T-cell (primary cell): Measurements from ENCODE around the gene GGCX. TPM values are rescaled to one million over a fixed set of nuclear protein-coding genes. Genes with fewer than 3 reads are reported as not detected.

Experiments used
- ATAC-seq, 4 experiments: fragments of 200-7000 bp in 3 of 4; fragments of 150-1000 bp in 1 of 4; cut with Tn5 transposase; replicated peaks in 1 of 4; 1 replicate in 3 of 4; 2 replicates in 1 of 4; pipeline ENCODE4 v1.10.0; 2021; ENCODE audit warnings: moderate library complexity in 3 of 4, mild to moderate bottlenecking in 2 of 4, moderate number of reproducible peaks in 1 of 4
- CTCF ChIA-PET, 2 donors: fragments of 300-600 bp; sonication (Branson Sonifier 250); formaldehyde crosslinking; loops; one replicate each; lab custom pipeline; 2022; ENCODE audit warnings: antibody characterized with exemption in 2 of 2; lab: Charles Lee
- POLR2A ChIA-PET, 2 donors: fragments of 300-600 bp; sonication (Branson Sonifier 250); formaldehyde crosslinking; loops; one replicate each; lab custom pipeline; 2022; ENCODE audit warnings: antibody characterized with exemption in 2 of 2; lab: Charles Lee
- DNase-seq, 35 experiments: peaks; one replicate each; pipeline versions ENCODE4 v3.0.0 to v3.0.0-alpha.2; 2013 to 2023
- H3K27ac ChIP-seq: one replicate; pipeline ENCODE4 v1.5.1; 2013; ENCODE audit warnings: low read length
- H3K27me3 ChIP-seq, 2 experiments: replicated peaks in 1 of 2; 1 replicate in 1 of 2; 2 replicates in 1 of 2; pipeline versions ENCODE4 v1.6.1 to v1.7.0; 2013; ENCODE audit warnings: low read length in 1 of 2, mixed read lengths in 1 of 2; ENCODE audit not compliant: control insufficient read depth in 2 of 2, insufficient read depth in 2 of 2; ENCODE audit errors: extremely low read depth in 1 of 2
- H3K36me3 ChIP-seq, 2 donors: 1 replicate in 1 of 2; 2 replicates in 1 of 2; pipeline versions ENCODE4 v1.6.1 to v1.7.0; 2013; ENCODE audit warnings: low read length in 1 of 2; ENCODE audit not compliant: control insufficient read depth in 2 of 2, insufficient read depth in 1 of 2; ENCODE audit errors: extremely low read depth in 1 of 2
- H3K4me1 ChIP-seq, 2 experiments: 1 replicate in 1 of 2; 2 replicates in 1 of 2; pipeline versions ENCODE4 v1.6.1 to v1.7.0; 2013; ENCODE audit warnings: low read length in 2 of 2, mixed read lengths in 1 of 2; ENCODE audit not compliant: insufficient read depth in 2 of 2, control insufficient read depth in 1 of 2; ENCODE audit errors: extremely low read depth in 1 of 2
- H3K4me3 ChIP-seq, 2 donors: 1 replicate in 1 of 2; 2 replicates in 1 of 2; pipeline versions ENCODE4 v1.5.1 to v1.7.0; 2013; ENCODE audit warnings: mild to moderate bottlenecking in 2 of 2, low read length in 1 of 2, moderate library complexity in 1 of 2; ENCODE audit not compliant: control insufficient read depth in 1 of 2; ENCODE audit errors: extremely low read depth in 1 of 2
- H3K9me3 ChIP-seq: 2 replicates; pipeline ENCODE4 v1.7.0; 2013
- H3K27ac Mint-ChIP-seq, 2 donors: one replicate each; pipeline ENCODE4 v1.8.0; 2020 to 2021; ENCODE audit warnings: mild to moderate bottlenecking in 2 of 2, mixed read lengths in 2 of 2
- H3K27me3 Mint-ChIP-seq, 2 donors: one replicate each; pipeline ENCODE4 v1.8.0; 2021 to 2022; ENCODE audit warnings: mixed read lengths in 2 of 2
- H3K36me3 Mint-ChIP-seq: one replicate; pipeline ENCODE4 v1.8.0; 2021; ENCODE audit warnings: mixed read lengths
- H3K4me1 Mint-ChIP-seq, 3 donors: one replicate each; pipeline ENCODE4 v1.8.0; 2020 to 2022; ENCODE audit warnings: mixed read lengths in 3 of 3, mild to moderate bottlenecking in 1 of 3
- H3K4me3 Mint-ChIP-seq, 3 donors: one replicate each; pipeline ENCODE4 v1.8.0; 2020 to 2022; ENCODE audit warnings: mild to moderate bottlenecking in 3 of 3, mixed read lengths in 3 of 3, moderate library complexity in 3 of 3
- H3K9me3 Mint-ChIP-seq, 3 donors: one replicate each; pipeline ENCODE4 v1.8.0; 2020 to 2022; ENCODE audit warnings: mixed read lengths in 3 of 3
- WGBS: methylation state at CpG from one replicate; pipeline ENCODE4 v1.1.5; 2013; ENCODE audit warnings: missing lambda C conversion rate; ENCODE audit not compliant: insufficient coverage; 5-methylcytosine and 5-hydroxymethylcytosine counted together
- total RNA-seq, 35 experiments: library from RNA in 6 of 35; stranded (reverse) in 6 of 35; fragments of 120-200 nt in 1 of 35; gene quantifications; one replicate each; pipeline versions ENCODE4 v1.2.1 to v1.2.4 and lab custom pipeline; 2013 to 2026

GGCX gene
- total RNA-seq, 5 donors from 2014 or later (not counting 1 experiment from before 2014, with no cell fraction given): 20.4 to 29.7 (median 25.7) TPM

DNA sequence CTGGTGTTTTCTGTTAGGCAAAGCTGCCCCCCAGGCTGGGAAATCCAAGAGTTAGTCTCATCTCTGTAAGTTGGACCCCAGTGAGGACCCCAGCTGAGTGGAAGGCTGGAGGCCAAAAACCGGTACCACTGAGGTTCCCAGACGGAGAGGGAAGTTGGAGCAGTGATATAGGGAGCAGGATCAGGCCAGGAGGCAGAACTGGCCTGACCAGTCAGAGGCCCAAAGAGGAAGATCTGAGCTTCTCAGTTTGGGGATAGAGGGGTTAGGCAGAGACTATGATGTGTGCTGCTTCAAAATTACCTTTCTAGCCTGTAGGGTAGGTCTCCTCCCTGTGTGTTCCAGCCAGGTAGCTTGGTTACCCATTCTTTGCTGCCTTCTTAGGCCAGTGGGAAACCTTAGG, 29.7 kb upstream of the GGCX start:
- Histone ChIP-seq H3K27ac (no peak overlapping the region), H3K4me1 (peaks cover 9 to 21% of the 10 kb centered on the region in 2 experiments), H3K27me3 (no peaks in the 10 kb centered on the region), H3K36me3 (no peaks in the 10 kb centered on the region), H3K9me3 (no peaks in the 10 kb centered on the region), H3K4me3 (no peak overlapping the region)
- H3K27me3 Mint-ChIP-seq: no peaks in the 10 kb centered on the region
- no peak overlapping the region for H3K4me3 Mint-ChIP-seq
- DNase-seq (no peak), ATAC-seq (no peak)
- POLR2A ChIA-PET: interaction anchor here in 1 of 2 donors (0.5 kb wide), 1 partner anchor 25 kb away, joined by 4 read pairs; no protein-coding TSS in a partner anchor
- H3K27ac Mint-ChIP-seq: peak overlapping the region in 1 of 2 donors; percentile 22
- CTCF ChIA-PET: interaction anchor here in 1 of 2 donors (0.6 kb wide), 1 partner anchor 32 kb away, joined by 3 read pairs; no protein-coding TSS in a partner anchor
- peaks cover 42 to 52% (median 50%) of the 10 kb centered on the region in 3 donors for H3K4me1 Mint-ChIP-seq
- no peaks in the 10 kb centered on the region for H3K9me3 Mint-ChIP-seq
- peaks cover 3% of the 10 kb centered on the region for H3K36me3 Mint-ChIP-seq
- 84% methylated on average over 2 of the region's 2 CpGs for WGBS

DNA sequence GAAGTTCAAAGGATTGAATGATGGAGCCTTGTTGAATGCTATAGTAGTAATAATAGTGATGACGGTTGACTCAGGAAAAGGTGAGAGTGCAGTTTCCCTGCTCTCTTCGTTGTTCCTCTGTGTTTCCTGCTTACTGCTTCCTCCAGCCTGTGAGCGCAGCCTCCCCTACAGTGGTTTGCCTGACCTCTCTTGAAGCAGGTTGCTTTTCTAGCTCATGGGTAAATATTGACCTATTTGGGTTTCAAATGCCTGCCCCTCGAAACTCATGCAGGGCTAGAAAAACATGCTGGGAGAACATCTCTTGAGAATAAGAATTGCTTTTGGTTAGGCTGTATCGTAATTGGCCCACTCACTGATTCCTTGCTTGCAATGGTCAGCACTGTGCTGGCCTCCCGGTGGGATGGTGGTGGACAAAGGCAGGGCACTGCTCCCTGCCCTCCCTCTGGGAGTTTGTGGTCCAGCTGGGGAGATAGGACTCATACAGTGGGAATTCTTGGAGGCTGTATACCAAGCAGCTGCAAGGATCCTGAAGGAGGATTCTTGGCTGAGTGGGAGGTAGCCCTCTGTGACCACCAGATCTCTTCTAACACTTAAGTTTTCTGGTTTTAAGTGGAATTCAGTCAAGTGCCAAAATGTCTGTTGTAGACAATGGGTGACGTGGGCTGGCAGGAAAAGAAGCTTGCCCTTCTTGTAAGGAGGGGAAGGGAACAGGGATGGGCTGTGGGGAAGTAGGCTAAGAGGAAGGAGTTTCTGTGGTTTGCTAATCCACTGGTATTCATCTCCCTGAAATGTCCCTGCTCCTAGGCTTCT, 28.9 kb upstream of the GGCX start:
- no peak overlapping the region for H3K4me3 Mint-ChIP-seq
- POLR2A ChIA-PET: no interaction called here
- H3K9me3 Mint-ChIP-seq: no peaks in the 10 kb centered on the region
- peak overlapping the region; percentile 38 to 76 for H3K27ac Mint-ChIP-seq
- Histone ChIP-seq H3K4me1 (peaks cover 16 to 27% of the 10 kb centered on the region in 2 experiments), H3K27me3 (no peaks in the 10 kb centered on the region), H3K36me3 (no peaks in the 10 kb centered on the region), H3K4me3 (no peak overlapping the region), H3K9me3 (no peaks in the 10 kb centered on the region), H3K27ac (no peak overlapping the region)
- CTCF ChIA-PET: interaction anchor here in 1 of 2 donors (0.6 kb wide), 1 partner anchor 32 kb away, joined by 3 read pairs; no protein-coding TSS in a partner anchor
- DNase-seq (no peak), ATAC-seq (no peak)
- no peaks in the 10 kb centered on the region for H3K27me3 Mint-ChIP-seq
- WGBS: 87% methylated on average over 5 of the region's 7 CpGs
- H3K36me3 Mint-ChIP-seq: no peaks in the 10 kb centered on the region
- H3K4me1 Mint-ChIP-seq: peaks cover 45 to 52% (median 52%) of the 10 kb centered on the region in 3 donors

- Histone ChIP-seq H3K9me3 (no peaks in the 10 kb centered on the region), H3K27me3 (no peaks in the 10 kb centered on the region), H3K4me1 (peaks cover 16 to 26% of the 10 kb centered on the region in 2 experiments), H3K36me3 (no peaks in the 10 kb centered on the region), H3K27ac (no peak overlapping the region), H3K4me3 (no peak overlapping the region)
- POLR2A ChIA-PET: no interaction called here
- ATAC-seq: no peak
- Mint-ChIP-seq H3K9me3 (no peaks in the 10 kb centered on the region), H3K4me3 (no peak overlapping the region), H3K27ac (no peak overlapping the region), H3K36me3 (no peaks in the 10 kb centered on the region), H3K27me3 (no peaks in the 10 kb centered on the region), H3K4me1 (peaks cover 41 to 51% (median 48%) of the 10 kb centered on the region in 3 donors)
- CTCF ChIA-PET: no interaction called here
- DNase-seq: no peak
- WGBS: 100% methylated on average over 3 of the region's 4 CpGs
Measured at GRCh38 chr2:85589181-85589580, 27.9 kb upstream of the GGCX start.

DNA sequence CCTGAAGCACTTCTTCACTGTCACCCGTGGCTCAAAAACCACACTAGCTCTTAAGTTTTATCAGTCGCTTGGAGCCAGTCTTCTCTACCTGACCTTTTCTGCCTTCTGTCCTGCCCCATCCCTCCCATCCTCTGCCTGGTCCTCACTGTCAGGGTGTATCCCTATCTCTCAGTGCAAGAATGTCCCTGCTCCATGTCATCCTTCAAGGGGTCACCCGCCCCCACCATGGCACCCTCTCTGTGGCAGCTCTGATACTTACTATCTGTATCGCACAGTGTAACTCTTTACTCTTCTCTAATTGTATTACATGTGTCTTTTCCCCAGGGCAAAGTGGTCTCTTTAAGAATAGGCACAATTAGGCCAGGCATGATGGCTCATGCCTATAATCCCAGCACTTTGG, 27.4 kb upstream of the GGCX start:
- DNase-seq (no peak), ATAC-seq (no peak)
- Mint-ChIP-seq H3K36me3 (no peaks in the 10 kb centered on the region), H3K4me1 (peaks cover 41 to 51% (median 50%) of the 10 kb centered on the region in 3 donors), H3K9me3 (no peaks in the 10 kb centered on the region), H3K4me3 (peak overlapping the region in 1 of 3 donors; percentile 14), H3K27me3 (no peaks in the 10 kb centered on the region), H3K27ac (peak overlapping the region; percentile 31 to 65)
- H3K9me3 ChIP-seq: no peaks in the 10 kb centered on the region
- 85% methylated on average over 4 of the region's 4 CpGs for WGBS
- CTCF ChIA-PET: no interaction called here
- H3K4me1 ChIP-seq: peaks cover 20 to 30% of the 10 kb centered on the region in 2 experiments
- H3K36me3 ChIP-seq: no peaks in the 10 kb centered on the region
- no peak overlapping the region for H3K27ac ChIP-seq
- no peak overlapping the region for H3K4me3 ChIP-seq
- POLR2A ChIA-PET: no interaction called here
- no peaks in the 10 kb centered on the region for H3K27me3 ChIP-seq

GRCh38 chr2:85588236-85588635, 26.9 kb upstream of the GGCX start:
- 95% methylated on average over 3 of the region's 4 CpGs for WGBS
- Histone ChIP-seq H3K27me3 (no peaks in the 10 kb centered on the region), H3K4me1 (peaks cover 24 to 34% of the 10 kb centered on the region in 2 experiments), H3K9me3 (no peaks in the 10 kb centered on the region), H3K4me3 (no peak overlapping the region), H3K27ac (no peak overlapping the region), H3K36me3 (no peaks in the 10 kb centered on the region)
- Mint-ChIP-seq H3K4me3 (peak overlapping the region in 1 of 3 donors; percentile 14), H3K27me3 (no peaks in the 10 kb centered on the region), H3K36me3 (no peaks in the 10 kb centered on the region), H3K27ac (peak overlapping the region; percentile 22 to 65), H3K9me3 (no peaks in the 10 kb centered on the region), H3K4me1 (peaks cover 45 to 55% (median 54%) of the 10 kb centered on the region in 3 donors)
- CTCF ChIA-PET: interaction anchor here in 1 of 2 donors (0.9 kb wide), 1 partner anchor 23 kb away, joined by 5 read pairs; the partner anchor contains the start of gene C2orf68
- DNase-seq (no peak), ATAC-seq (no peak)
- POLR2A ChIA-PET: no interaction called here

DNA sequence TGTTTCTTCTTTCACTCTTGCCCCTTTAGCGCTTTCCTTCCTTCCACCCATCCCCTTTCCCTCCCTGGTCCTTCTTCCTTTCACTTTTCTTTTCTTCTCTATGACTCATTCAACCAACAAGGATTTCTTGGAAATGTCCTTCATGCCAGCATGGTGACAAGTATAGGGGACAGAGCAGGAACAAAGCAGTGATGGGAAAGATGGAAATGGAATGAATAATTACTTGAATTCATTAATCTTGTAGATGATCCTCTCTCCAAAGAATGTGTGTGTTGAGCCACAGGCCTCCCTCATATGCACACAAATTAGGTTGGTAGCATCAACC, 24.4 kb upstream of the GGCX start:
- no CpG with 5 or more reads among the region's 1 CpG for WGBS
- Mint-ChIP-seq H3K36me3 (peaks cover 14% of the 10 kb centered on the region), H3K27ac (peak overlapping the region; percentile 95), H3K4me3 (peak overlapping the region; percentile 84 to 88 (median 87)), H3K4me1 (peaks cover 55 to 69% (median 66%) of the 10 kb centered on the region in 3 donors), H3K27me3 (no peaks in the 10 kb centered on the region), H3K9me3 (no peaks in the 10 kb centered on the region)
- ChIA-PET POLR2A (interaction anchor here in 1 of 2 donors (0.6 kb wide), 1 partner anchor 9 kb away, joined by 4 read pairs; no protein-coding TSS in a partner anchor), CTCF (no interaction called here)
- peak overlapping the region; percentile 45 for H3K27ac ChIP-seq
- no peaks in the 10 kb centered on the region for H3K9me3 ChIP-seq
- peaks cover 6 to 16% of the 10 kb centered on the region in 2 donors for H3K36me3 ChIP-seq
- ATAC-seq: no peak
- peaks cover 24 to 43% of the 10 kb centered on the region in 2 experiments for H3K4me1 ChIP-seq
- no peaks in the 10 kb centered on the region for H3K27me3 ChIP-seq
- DNase-seq: no peak
- no peak overlapping the region for H3K4me3 ChIP-seq
